GM12892 (cell line): Measurements from ENCODE around the gene CCDC148.

ENCODE experiments used
- POLR2A ChIP-seq: IDR thresholded peaks from 2 replicates; pipeline ENCODE4 v1.6.1; 2011; ENCODE audit warnings: low read depth, low read length, control low read depth
- POLR2AphosphoS5 ChIP-seq: IDR thresholded peaks from 2 replicates; pipeline ENCODE4 v1.6.1; 2011; ENCODE audit warnings: low read depth, low read length, control low read depth
- TAF1 ChIP-seq: IDR thresholded peaks from 2 replicates; pipeline ENCODE4 v1.6.1; 2011; ENCODE audit warnings: low read depth, mild to moderate bottlenecking, control low read depth, low read length, borderline replicate concordance

DNA sequence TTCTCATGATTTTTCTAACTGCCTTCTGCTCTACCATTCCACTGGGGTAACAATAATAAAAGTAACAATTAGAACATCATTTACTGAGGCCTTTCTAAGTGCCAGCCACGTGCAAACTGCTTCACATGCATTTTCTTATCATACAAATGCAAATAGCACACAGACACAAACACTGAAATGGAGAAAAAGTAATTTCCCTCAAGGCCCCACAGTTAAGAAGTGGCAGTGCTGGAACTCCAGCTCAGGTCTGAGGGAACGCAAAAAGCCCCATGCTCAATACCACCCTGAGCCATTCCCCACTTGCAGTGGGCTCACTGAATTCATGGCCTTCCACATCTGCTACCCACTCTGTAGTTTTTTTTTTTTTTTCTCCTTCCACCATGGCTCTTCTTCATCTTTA lies 214.3 kb downstream of the CCDC148 start:
- no peak for TF ChIP-seq POLR2A
- TF ChIP-seq POLR2AphosphoS5, result no peak
- no peak for TF ChIP-seq TAF1
